Stromal cell of bone marrow (primary cell): Measurements from ENCODE around the gene FAM83B.
"Not testable (repeated sequence)": the region's sequence is repeated elsewhere in the genome, so short reads cannot be mapped to it uniquely, and the experiment has no call there.

Experiments
- DNase-seq: peaks from one replicate; pipeline ENCODE4 v3.0.0-alpha.2; 2012; ENCODE audit warnings: low read depth

The FAM83B gene

GRCh38 chr6:54860739-54861138 lies 14.2 kb downstream of the FAM83B start:
- no peak for DNase-seq

GRCh38 chr6:54861905-54862616 lies 15.5 kb downstream of the FAM83B start:
- DNase-seq, result no peak

- DNase-seq, result no peak
Measured at GRCh38 chr6:54864272-54864671, 17.7 kb downstream of the FAM83B start.

DNA sequence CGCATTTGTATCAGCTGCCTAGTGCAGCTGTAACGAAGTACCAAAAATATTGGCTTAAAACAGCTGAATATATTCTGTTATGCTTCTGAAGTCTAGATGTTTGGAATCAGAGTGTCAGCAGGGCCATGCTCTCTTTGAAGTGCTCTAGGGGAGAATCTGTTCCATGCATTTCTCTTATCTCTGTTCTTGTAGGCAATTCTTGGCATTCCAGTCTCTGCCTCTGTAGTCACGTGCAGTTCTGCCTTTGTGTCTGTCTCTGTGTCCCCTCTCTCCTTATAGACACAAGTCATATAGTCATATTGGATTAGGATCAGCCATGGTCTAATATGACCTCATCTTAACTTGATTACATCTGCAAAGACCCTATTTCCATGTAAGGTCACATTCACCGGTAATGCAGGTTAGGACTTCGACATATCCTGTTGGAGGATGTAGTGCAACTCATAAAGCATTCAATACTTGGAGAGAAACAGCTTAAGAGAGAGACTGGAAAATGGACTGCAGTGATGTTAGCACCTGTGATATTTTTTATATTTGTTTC lies 18.6 kb downstream of the FAM83B start:
- DNase-seq, result no peak

GRCh38 chr6:54868556-54868955 lies 22.0 kb downstream of the FAM83B start:
- DNase-seq, result no peak

DNA sequence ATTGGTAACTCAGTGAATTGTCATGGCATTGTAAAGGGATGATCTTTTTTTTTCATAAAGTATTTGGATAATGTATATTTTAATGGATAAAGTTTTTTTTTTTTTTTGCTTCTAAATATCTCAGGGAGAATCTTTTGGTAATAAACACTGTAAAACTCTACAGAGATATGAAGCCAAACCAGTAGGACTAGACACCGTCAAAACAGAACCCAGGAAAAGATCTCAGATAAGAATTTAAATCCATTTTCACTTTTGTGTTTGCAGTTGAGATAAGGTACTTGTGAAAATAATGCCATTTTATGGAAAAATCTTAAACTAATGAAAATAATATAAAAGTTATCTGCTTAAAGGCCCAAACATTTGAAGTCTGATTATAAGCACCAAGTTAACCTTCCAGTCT lies 27.0 kb downstream of the FAM83B start:
- DNase-seq, result no peak

DNA sequence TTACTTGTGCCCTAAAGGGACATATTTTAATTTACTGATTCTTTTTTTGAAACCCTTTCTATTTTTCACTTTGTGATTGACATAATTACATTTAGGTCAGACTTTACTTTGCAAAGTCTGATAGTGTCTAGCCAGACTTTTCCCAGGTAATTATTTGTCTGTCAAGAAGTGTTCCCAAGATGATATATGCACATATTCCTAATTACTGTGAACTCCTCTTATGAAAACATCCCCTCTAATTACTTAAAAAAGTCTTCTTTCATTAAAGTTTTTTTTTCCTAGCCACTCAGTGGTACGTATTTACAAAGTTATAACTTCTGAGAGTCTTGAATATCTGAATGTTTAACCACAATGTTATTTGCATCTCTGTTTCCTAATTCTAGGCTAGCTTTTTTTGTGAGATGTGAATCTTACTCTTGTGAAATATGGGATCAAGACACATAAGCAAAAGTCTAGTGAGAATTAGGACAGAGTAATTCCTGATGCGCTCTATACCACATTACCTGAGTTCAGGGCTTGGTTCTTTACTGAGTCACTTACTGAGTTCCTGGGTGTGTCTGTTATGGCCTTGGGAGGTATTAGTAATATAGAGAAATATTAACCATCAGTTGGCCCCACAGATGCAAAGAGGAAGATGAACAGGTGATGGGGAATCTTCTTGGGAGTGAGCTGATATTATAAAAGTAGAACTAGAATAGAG lies 27.9 kb downstream of the FAM83B start:
- no peak for DNase-seq

GRCh38 chr6:54875539-54875938 lies 29.0 kb downstream of the FAM83B start:
- no peak for DNase-seq

GRCh38 chr6:54876365-54876764 lies 29.8 kb downstream of the FAM83B start:
- DNase-seq, result no peak

- no peak for DNase-seq
Measured at GRCh38 chr6:54876871-54877270, 30.3 kb downstream of the FAM83B start.

GRCh38 chr6:54877713-54878317 lies 31.2 kb downstream of the FAM83B start:
- DNase-seq, result no peak

GRCh38 chr6:54878718-54879117 lies 32.1 kb downstream of the FAM83B start:
- DNase-seq, result no peak

DNA sequence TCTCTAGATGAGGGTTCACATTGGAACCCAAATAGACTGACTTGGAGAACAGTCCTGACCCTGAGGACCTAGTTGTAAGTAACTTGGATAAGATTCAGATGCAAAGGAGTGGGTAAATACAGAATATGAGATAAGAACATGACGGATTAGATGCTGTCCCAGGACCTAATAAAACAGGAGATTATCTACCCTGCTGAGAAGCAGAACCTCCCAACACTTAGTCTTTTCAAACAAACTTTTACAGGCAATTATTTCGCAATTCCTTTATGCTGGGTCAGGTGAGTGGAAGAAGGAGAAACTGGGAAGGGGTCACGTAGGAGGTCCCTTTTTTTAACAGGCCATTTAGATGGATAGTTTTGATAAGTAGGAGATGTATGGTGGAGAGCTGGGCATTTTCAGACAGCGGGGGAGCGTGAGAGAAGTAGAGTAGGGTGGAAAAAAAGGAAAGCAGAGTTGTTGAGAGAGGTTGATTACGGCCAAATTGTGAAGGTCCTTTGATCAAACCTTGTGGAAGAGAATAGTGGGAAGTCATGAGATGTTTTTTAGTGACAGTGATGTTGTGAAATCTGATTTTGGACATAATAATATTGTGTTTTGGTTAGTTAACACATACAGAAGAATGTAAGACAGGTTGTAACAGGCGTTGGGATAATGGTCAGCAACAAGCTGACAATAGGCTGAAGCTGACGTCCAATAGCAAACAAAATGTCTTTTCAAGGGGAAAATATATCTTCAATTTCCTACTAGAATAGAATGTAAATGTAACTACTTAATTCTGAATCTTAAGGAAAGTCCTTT lies 32.8 kb downstream of the FAM83B start:
- no peak for DNase-seq

DNA sequence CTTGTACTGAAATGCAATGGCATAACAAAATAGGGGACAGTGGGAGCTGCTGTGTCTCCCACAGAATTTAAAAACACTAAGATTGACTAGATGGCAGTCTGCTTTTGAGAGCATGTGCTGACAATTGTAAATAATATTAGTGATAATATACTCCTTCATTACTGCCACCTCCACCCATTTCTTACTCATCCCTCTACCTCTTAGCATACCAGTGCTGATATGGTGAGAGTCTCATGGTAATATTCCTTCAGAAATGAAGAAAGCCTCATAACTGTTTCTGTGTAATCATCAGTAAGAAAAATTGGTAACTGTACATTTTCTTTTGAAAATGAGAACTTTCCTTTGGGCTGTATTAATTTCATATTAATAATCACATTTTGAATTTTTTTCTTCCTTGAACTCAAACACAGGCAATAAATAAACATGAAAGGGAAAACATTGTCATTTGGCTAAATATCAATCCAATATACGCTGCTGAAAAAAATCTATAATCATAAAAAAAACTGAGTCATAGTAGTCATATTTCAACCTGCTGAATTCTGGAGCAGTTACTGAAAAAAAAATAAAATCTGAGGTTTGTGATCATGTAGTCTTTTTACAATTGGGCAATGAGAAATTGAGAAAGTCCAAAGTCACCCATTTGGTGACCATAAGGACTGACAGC lies 34.6 kb downstream of the FAM83B start:
- DNase-seq, result no peak

DNA sequence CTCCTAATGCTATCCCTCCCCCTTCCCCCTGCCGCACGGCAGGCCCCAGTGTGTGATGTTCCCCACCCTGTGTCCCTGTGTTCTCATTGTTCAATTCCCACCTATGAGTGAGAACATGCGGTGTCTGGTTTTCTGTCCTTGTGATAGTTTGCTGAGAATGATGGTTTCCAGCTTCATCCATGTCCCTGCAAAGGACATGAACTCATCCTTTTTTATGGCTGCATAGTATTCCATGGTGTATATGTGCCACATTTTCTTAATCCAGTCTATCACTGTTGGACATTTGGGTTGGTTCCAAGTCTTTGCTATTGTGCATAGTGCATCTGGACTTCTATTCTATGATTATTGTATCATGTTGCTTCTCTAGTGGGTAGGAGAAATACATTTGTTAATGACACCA lies 35.3 kb downstream of the FAM83B start:
- not testable (repeated sequence) for DNase-seq

DNA sequence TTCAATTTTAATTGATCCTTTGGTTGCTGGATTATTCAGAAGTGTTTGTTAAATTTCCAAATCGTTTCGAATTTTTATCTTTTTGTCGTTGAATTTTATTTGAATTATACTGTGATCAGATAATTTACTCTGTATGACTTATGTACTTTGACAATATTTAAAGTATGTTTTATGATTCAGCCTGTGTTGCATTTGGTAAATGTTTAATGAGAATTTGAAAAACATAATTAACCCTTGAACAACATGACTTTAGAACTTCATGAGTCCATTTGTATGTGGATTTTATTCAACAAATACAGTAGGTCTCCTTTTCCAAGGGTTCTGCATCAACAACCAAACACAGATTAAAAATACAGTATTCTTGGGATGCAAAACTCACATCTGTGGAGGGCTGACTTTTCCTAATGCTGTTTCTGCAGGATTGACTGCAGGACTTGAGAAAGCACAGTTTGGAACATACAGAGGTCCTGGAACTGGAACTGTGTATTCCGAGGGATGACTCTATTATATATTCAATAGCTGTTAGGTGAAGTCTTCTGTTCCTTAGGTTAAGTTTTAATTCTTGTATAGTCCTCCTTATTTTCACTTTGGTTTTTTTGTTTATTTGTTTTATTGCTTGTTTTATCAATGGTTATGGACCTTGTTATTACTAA lies 40.5 kb downstream of the FAM83B start:
- DNase-seq, result no peak

GRCh38 chr6:54891536-54891935 lies 45.0 kb downstream of the FAM83B start:
- DNase-seq, result no peak

GRCh38 chr6:54892831-54893230 lies 46.3 kb downstream of the FAM83B start:
- DNase-seq, result peak; percentile 81

GRCh38 chr6:54893818-54894217 lies 47.2 kb downstream of the FAM83B start:
- DNase-seq, result no peak

DNA sequence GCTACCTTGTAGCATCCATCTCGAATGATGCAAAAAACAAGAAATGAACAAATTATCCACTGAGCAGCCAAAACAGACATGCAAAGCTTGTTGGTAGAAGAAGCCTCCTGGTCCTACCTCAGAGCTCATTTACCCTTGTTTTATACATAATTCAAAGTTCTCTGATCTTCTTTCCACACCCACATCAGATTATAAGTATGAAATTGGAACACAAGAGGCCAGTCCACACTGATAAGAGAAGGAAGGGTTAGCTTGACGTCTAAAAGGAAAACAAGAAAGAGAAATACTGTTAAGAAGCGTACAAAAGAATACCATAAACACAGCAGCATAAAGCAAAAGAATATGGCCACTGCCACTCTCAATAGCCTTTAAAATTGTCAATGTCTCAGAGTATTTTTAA lies 49.7 kb downstream of the FAM83B start:
- DNase-seq, result no peak
